ENCODE data around the gene PIAS1. TPM values are rescaled to one million over a fixed set of nuclear protein-coding genes. Genes with fewer than 3 reads are reported as not detected.

The PIAS1 gene
- total RNA-seq, 2 experiments from 2014 or later: 44.1 to 59.0 TPM

DNA sequence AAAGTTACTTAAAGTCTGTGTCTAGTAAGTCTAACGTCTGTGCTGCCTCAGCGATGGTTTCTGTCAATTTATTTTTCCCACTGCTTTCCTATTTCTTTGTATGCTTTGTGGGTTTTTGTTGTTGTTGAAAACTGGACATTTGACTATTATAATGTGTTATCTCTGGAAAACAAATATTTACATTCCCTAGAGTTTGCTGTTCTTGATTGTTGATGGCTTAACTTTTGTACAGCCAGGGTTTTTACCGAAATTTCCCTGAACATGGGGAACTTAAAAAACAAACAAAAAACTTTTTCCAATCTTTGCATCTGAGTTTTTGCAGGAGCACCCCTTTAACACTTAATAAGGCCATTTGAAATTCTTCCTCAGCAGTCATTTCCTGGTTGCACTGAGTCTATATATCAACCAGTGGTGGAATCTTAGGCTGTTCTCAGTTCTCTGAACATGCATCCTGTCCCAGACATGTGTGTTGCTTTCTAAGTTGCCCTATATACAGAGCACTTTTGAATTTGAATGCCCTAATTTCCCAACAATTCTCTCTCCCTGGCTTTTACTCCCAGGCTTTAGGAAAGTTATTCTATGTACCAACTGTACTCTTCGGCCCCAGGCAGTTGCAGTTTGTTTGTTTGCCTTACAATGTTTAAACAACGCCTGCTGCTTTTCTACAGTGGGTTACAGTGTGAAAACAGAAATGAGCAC lies 11.8 kb upstream of the PIAS1 start:
- Histone ChIP-seq H3K9me2 (ENCODE audit: insufficient read depth, low read length) (no peaks in the 10 kb centered on the region), H3K27ac (ENCODE audit: low read depth, low read length, poor library complexity, severe bottlenecking) (no peak overlapping the region), H3K36me3 (ENCODE audit: insufficient read depth, low read length) (no peaks in the 10 kb centered on the region), H2AFZ (ENCODE audit: low read length) (no peak overlapping the region), H3K4me1 (ENCODE audit: insufficient read depth, low read length, poor library complexity, severe bottlenecking) (no peaks in the 10 kb centered on the region), H4K20me1 (ENCODE audit: insufficient read depth, low read length) (no peaks in the 10 kb centered on the region), H3K9me3 (ENCODE audit: low read length) (peaks cover 12% of the 10 kb centered on the region; the same call in 1 of the 2 replicates), H3K4me2 (ENCODE audit: low read length) (no peak overlapping the region), H3K79me2 (ENCODE audit: insufficient read depth, low read depth, low read length) (no peaks in the 10 kb centered on the region), H3K4me3 (ENCODE audit: low read depth, low read length, poor library complexity, severe bottlenecking) (no peak overlapping the region)
- no TSS peak for BruUV-seq (replicated peaks)
- TF ChIP-seq, protein P1, sequence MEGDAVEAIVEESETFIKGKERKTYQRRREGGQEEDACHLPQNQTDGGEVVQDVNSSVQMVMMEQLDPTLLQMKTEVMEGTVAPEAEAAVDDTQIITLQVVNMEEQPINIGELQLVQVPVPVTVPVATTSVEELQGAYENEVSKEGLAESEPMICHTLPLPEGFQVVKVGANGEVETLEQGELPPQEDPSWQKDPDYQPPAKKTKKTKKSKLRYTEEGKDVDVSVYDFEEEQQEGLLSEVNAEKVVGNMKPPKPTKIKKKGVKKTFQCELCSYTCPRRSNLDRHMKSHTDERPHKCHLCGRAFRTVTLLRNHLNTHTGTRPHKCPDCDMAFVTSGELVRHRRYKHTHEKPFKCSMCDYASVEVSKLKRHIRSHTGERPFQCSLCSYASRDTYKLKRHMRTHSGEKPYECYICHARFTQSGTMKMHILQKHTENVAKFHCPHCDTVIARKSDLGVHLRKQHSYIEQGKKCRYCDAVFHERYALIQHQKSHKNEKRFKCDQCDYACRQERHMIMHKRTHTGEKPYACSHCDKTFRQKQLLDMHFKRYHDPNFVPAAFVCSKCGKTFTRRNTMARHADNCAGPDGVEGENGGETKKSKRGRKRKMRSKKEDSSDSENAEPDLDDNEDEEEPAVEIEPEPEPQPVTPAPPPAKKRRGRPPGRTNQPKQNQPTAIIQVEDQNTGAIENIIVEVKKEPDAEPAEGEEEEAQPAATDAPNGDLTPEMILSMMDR (conservative IDR thresholded peaks at IDR 0.05; ENCODE audit: low read length): no peak
- TF ChIP-seq EZH2phosphoT487 (IDR thresholded peaks at IDR 0.05; ENCODE audit: borderline replicate concordance, low read depth, low read length): no peak
- POLR2A ChIA-PET: interaction anchor here (0.6 kb wide), 1 partner anchor 13 kb away, joined by 5 read pairs; no protein-coding TSS in a partner anchor
- DNase-seq (ENCODE audit: low spot score): no peak
- intact Hi-C loops (cut with micrococcal nuclease; ENCODE audit: unreplicated experiment): no loop called here
- CTCF ChIA-PET (ENCODE audit: unreplicated experiment): interaction anchor here (0.6 kb wide), 1 partner anchor 1797 kb away, joined by 3 read pairs; no protein-coding TSS in a partner anchor

DNA sequence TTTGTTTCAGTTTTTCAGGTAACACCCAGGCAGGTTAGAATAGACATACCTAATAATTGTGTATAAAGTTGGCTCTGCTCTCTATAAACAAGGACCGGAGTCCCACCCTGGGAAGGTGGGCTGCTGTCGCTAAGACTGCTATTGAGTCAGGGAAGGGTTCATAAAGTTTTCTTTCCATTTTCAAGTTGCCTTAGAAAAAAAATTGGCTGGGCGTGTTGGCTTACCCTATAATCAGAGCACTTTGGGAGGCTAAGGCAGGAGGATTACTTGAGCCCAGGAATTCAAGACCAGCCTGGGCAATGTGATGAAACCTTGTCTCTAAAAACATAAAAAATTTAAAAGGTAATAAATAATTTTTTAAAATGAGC lies 11.3 kb upstream of the PIAS1 start:
- H2AFZ ChIP-seq (ENCODE audit: low read length): no peak overlapping the region
- CTCF ChIA-PET (ENCODE audit: unreplicated experiment): interaction anchor here (0.6 kb wide), 1 partner anchor 1797 kb away, joined by 3 read pairs; no protein-coding TSS in a partner anchor

More for the DNA sequence above, 11.3 kb upstream of the PIAS1 start:
- DNase-seq (ENCODE audit: low spot score): no peak
- H4K20me1 ChIP-seq (ENCODE audit: insufficient read depth, low read length): no peaks in the 10 kb centered on the region
- no peak for TF ChIP-seq EZH2phosphoT487 (IDR thresholded peaks at IDR 0.05; ENCODE audit: borderline replicate concordance, low read depth, low read length)
- TF ChIP-seq, protein P1 (conservative IDR thresholded peaks at IDR 0.05; ENCODE audit: low read length): no peak
- H3K4me2 ChIP-seq (ENCODE audit: low read length): no peak overlapping the region
- H3K9me3 ChIP-seq (ENCODE audit: low read length): peaks cover 12% of the 10 kb centered on the region; the same call in 1 of the 2 replicates
- no peaks in the 10 kb centered on the region for H3K79me2 ChIP-seq (ENCODE audit: insufficient read depth, low read depth, low read length)
- no TSS peak for BruUV-seq (replicated peaks)
- POLR2A ChIA-PET: no interaction called here
- no peak overlapping the region for H3K4me3 ChIP-seq (ENCODE audit: low read depth, low read length, poor library complexity, severe bottlenecking)
- H3K9me2 ChIP-seq (ENCODE audit: insufficient read depth, low read length): no peaks in the 10 kb centered on the region
- intact Hi-C loops (cut with micrococcal nuclease; ENCODE audit: unreplicated experiment): no loop called here
- H3K36me3 ChIP-seq (ENCODE audit: insufficient read depth, low read length): no peaks in the 10 kb centered on the region
- no peaks in the 10 kb centered on the region for H3K4me1 ChIP-seq (ENCODE audit: insufficient read depth, low read length, poor library complexity, severe bottlenecking)
- no peak overlapping the region for H3K27ac ChIP-seq (ENCODE audit: low read depth, low read length, poor library complexity, severe bottlenecking)
